Raji (cell line): ENCODE data around the gene PHYH.

Experiments
- POLR2A ChIP-seq: IDR thresholded peaks from 2 replicates; pipeline ENCODE4 v1.6.1; 2011; ENCODE audit warnings: low read depth, low read length, control low read depth; ENCODE audit not compliant: insufficient read depth

Gene PHYH

GRCh38 chr10:13329565-13329964 is 29.7 kb upstream of the PHYH start:
- TF ChIP-seq POLR2A, result no peak

GRCh38 chr10:13328613-13329012 is 28.7 kb upstream of the PHYH start:
- TF ChIP-seq POLR2A, result no peak

- no peak for TF ChIP-seq POLR2A
Measured at GRCh38 chr10:13328126-13328525, 28.3 kb upstream of the PHYH start.

GRCh38 chr10:13327534-13327933 is 27.7 kb upstream of the PHYH start:
- TF ChIP-seq POLR2A, result no peak

GRCh38 chr10:13322615-13323148 is 22.8 kb upstream of the PHYH start:
- TF ChIP-seq POLR2A, result no peak

GRCh38 chr10:13321576-13321975 is 21.7 kb upstream of the PHYH start:
- TF ChIP-seq POLR2A, result no peak

- no peak for TF ChIP-seq POLR2A
Measured at GRCh38 chr10:13319166-13319565, 19.3 kb upstream of the PHYH start.

GRCh38 chr10:13317474-13317873 is 17.6 kb upstream of the PHYH start:
- TF ChIP-seq POLR2A, result no peak

GRCh38 chr10:13316635-13317311 is 16.9 kb upstream of the PHYH start:
- TF ChIP-seq POLR2A, result no peak

GRCh38 chr10:13315361-13315760 is 15.5 kb upstream of the PHYH start:
- no peak for TF ChIP-seq POLR2A

- TF ChIP-seq POLR2A, result no peak
Measured at GRCh38 chr10:13311177-13311575, 11.3 kb upstream of the PHYH start.

GRCh38 chr10:13310518-13311176 is 10.8 kb upstream of the PHYH start:
- TF ChIP-seq POLR2A, result no peak

- no peak for TF ChIP-seq POLR2A
Measured at GRCh38 chr10:13309792-13310191, 9.9 kb upstream of the PHYH start.

- no peak for TF ChIP-seq POLR2A
Measured at GRCh38 chr10:13308096-13308495, 8.2 kb upstream of the PHYH start.

- no peak for TF ChIP-seq POLR2A
Measured at GRCh38 chr10:13306103-13306502, 6.2 kb upstream of the PHYH start.

GRCh38 chr10:13302821-13303555 is 3.1 kb upstream of the PHYH start:
- no peak for TF ChIP-seq POLR2A
